B cell (primary cell): ENCODE results near the gene DNAH11. TPM values are rescaled to one million over a fixed set of nuclear protein-coding genes. Genes with fewer than 3 reads are reported as not detected.

ENCODE experiments used
- ATAC-seq: fragments of 200-7000 bp; cut with Tn5 transposase; one replicate; pipeline ENCODE4 v1.10.0; 2021; ENCODE audit warnings: low read depth, mild to moderate bottlenecking, moderate number of reproducible peaks, moderate library complexity
- CTCF ChIA-PET: fragments of 350-600 bp; sonication (Branson Sonifier 250); formaldehyde crosslinking; loops from one replicate; lab custom pipeline; 2021; ENCODE audit warnings: antibody characterized with exemption, inconsistent platforms; lab: Charles Lee
- POLR2A ChIA-PET: fragments of 350-600 bp; sonication (Branson Sonifier 250); formaldehyde crosslinking; loops from one replicate; lab custom pipeline; 2021; ENCODE audit warnings: antibody characterized with exemption; lab: Charles Lee
- DNase-seq: peaks from one replicate; pipeline ENCODE4 v3.0.0; 2013
- H2AFZ ChIP-seq: 2 replicates; pipeline ENCODE4 v1.6.1; 2012; ENCODE audit warnings: mild to moderate bottlenecking, low read depth, low read length; ENCODE audit not compliant: insufficient read depth, poor library complexity, severe bottlenecking
- H3K27ac ChIP-seq, 2 donors: 1 replicate in 1 of 2; 2 replicates in 1 of 2; pipeline ENCODE4 v1.5.1; 2012 to 2013; ENCODE audit warnings: low read length in 2 of 2, mild to moderate bottlenecking in 2 of 2, moderate library complexity in 1 of 2
- H3K27me3 ChIP-seq, 4 experiments: fragments of 200-600 bp in 1 of 4; sonication (generic) in 1 of 4; replicated peaks in 1 of 4; 1 replicate in 2 of 4; 2 replicates in 2 of 4; pipeline versions ENCODE4 v1.6.1 to v1.7.0; 2013 to 2016; ENCODE audit warnings: low read length in 3 of 4, mild to moderate bottlenecking in 2 of 4, mixed read lengths in 1 of 4, moderate library complexity in 1 of 4; ENCODE audit not compliant: insufficient read depth in 4 of 4, control insufficient read depth in 3 of 4; ENCODE audit errors: control extremely low read depth in 1 of 4
- H3K36me3 ChIP-seq, 2 experiments: replicated peaks in 1 of 2; 1 replicate in 1 of 2; 2 replicates in 1 of 2; pipeline versions ENCODE4 v1.6.1 to v1.7.1; 2013; ENCODE audit warnings: low read length in 1 of 2; ENCODE audit not compliant: insufficient read depth in 2 of 2, control insufficient read depth in 1 of 2; ENCODE audit errors: control extremely low read depth in 1 of 2, extremely low read depth in 1 of 2
- H3K4me1 ChIP-seq, 2 donors: fragments of 200-600 bp in 1 of 2; sonication (generic) in 1 of 2; 1 replicate in 1 of 2; 2 replicates in 1 of 2; pipeline versions ENCODE4 v1.5.1 to v1.6.1; 2013 to 2017; ENCODE audit warnings: low read length in 2 of 2; ENCODE audit not compliant: control insufficient read depth in 2 of 2, insufficient read depth in 2 of 2
- H3K4me2 ChIP-seq: replicated peaks from 2 replicates; pipeline ENCODE3; 2012; ENCODE audit warnings: mild to moderate bottlenecking, low read depth, low read length; ENCODE audit not compliant: poor library complexity, severe bottlenecking
- H3K4me3 ChIP-seq, 5 experiments: fragments of 200-600 bp in 1 of 5; sonication (generic) in 1 of 5; 1 replicate in 3 of 5; 2 replicates in 2 of 5; pipeline versions ENCODE4 v1.5.1 to v1.7.0; 2011 to 2016; ENCODE audit warnings: low read length in 4 of 5, mild to moderate bottlenecking in 4 of 5, low read depth in 2 of 5, control low read depth in 1 of 5, moderate library complexity in 1 of 5; ENCODE audit not compliant: insufficient read depth in 1 of 5; ENCODE audit errors: control extremely low read depth in 1 of 5, extremely low read depth in 1 of 5
- H3K79me2 ChIP-seq: fragments of 200-600 bp; sonication (generic); one replicate; pipeline ENCODE4 v1.6.0; 2016; ENCODE audit warnings: low read length; ENCODE audit not compliant: control insufficient read depth, insufficient read depth
- H3K9ac ChIP-seq: fragments of 200-600 bp; sonication (generic); 2 replicates; pipeline ENCODE4 v1.6.1; 2017; ENCODE audit warnings: mild to moderate bottlenecking, low read length, moderate library complexity
- H3K9me3 ChIP-seq, 3 donors: one replicate each; pipeline versions ENCODE4 v1.6.1 to v1.7.1; 2013; ENCODE audit warnings: low read length in 2 of 3; ENCODE audit not compliant: control insufficient read depth in 2 of 3, insufficient read depth in 1 of 3; ENCODE audit errors: control extremely low read depth in 1 of 3
- H4K20me1 ChIP-seq: 2 replicates; pipeline ENCODE4 v1.6.0; 2012; ENCODE audit warnings: mild to moderate bottlenecking, low read length; ENCODE audit not compliant: insufficient read depth, control insufficient read depth, poor library complexity, severe bottlenecking
- H3K27ac Mint-ChIP-seq: one replicate; pipeline ENCODE4 v1.8.0; 2021; ENCODE audit warnings: mixed read lengths
- H3K27me3 Mint-ChIP-seq: one replicate; pipeline ENCODE4 v1.8.0; 2021; ENCODE audit warnings: mixed read lengths
- H3K4me1 Mint-ChIP-seq: one replicate; pipeline ENCODE4 v1.8.0; 2021; ENCODE audit warnings: mixed read lengths
- H3K4me3 Mint-ChIP-seq: one replicate; pipeline ENCODE4 v1.8.0; 2021; ENCODE audit warnings: mixed read lengths
- H3K9me3 Mint-ChIP-seq: one replicate; pipeline ENCODE4 v1.8.0; 2022; ENCODE audit warnings: mixed read lengths; ENCODE audit not compliant: insufficient read depth
- EZH2 ChIP-seq: IDR thresholded peaks from 2 replicates; pipeline ENCODE4 v1.6.1; 2012; ENCODE audit warnings: borderline replicate concordance, low read depth, mild to moderate bottlenecking, moderate library complexity, low read length; ENCODE audit not compliant: insufficient read depth, poor library complexity, severe bottlenecking
- WGBS: methylation state at CpG from one replicate; pipeline ENCODE4 v1.1.5; 2013; ENCODE audit warnings: missing lambda C conversion rate; ENCODE audit not compliant: insufficient coverage; 5-methylcytosine and 5-hydroxymethylcytosine counted together
- intact Hi-C: fragments of 100-400 bp; cut with micrococcal nuclease; formaldehyde crosslinking; loops from one replicate; pipeline ENCODE4 v1.10.0; 2022
- polyA plus RNA-seq: library from polyadenylated mRNA; depleted of rRNA; stranded (reverse); fragments of >200 nt; gene quantifications from 2 replicates; pipeline ENCODE4 v1.2.3, GENCODE V29; 2012
- total RNA-seq, 2 donors: library from RNA; stranded (reverse); fragments of 120-200 nt in 1 of 2; gene quantifications; 1 replicate in 1 of 2; 2 replicates in 1 of 2; pipeline versions ENCODE4 v1.2.3 to v1.2.4, GENCODE V29; 2013 to 2022
- TF ChIP-seq, protein P1 (sequence below): fragments of 200-600 bp; IDR thresholded peaks from one replicate; pipeline ENCODE4 v1.8.0; 2022; ENCODE audit warnings: antibody characterized with exemption, mild to moderate bottlenecking

Gene DNAH11
- total and polyA plus RNA-seq, 2 donors (not counting 1 experiment from before 2014, with no cell fraction given): not detected

GRCh38 chr7:21722371-21722770 lies 179.5 kb downstream of the DNAH11 start:
- Histone ChIP-seq H4K20me1 (no peaks in the 10 kb centered on the region), H3K4me2 (no peak overlapping the region), H3K4me1 (no peaks in the 10 kb centered on the region), H3K9me3 (no peaks in the 10 kb centered on the region), H3K9ac (no peak overlapping the region), H3K36me3 (no peaks in the 10 kb centered on the region), H3K27me3 (no peaks in the 10 kb centered on the region), H2AFZ (no peak overlapping the region), H3K4me3 (no peak overlapping the region), H3K79me2 (no peaks in the 10 kb centered on the region), H3K27ac (no peak overlapping the region)
- DNase-seq (no peak), ATAC-seq (no peak)
- Mint-ChIP-seq H3K27me3 (peaks cover 9% of the 10 kb centered on the region), H3K9me3 (no peaks in the 10 kb centered on the region), H3K4me1 (no peaks in the 10 kb centered on the region), H3K4me3 (no peak overlapping the region), H3K27ac (no peak overlapping the region)
- WGBS: no CpG with 5 or more reads among the region's 4 CpGs
- ChIA-PET CTCF (no interaction called here), POLR2A (no interaction called here)
- intact Hi-C loops: no loop called here
- no peak for TF ChIP-seq EZH2
- TF ChIP-seq, protein P1, sequence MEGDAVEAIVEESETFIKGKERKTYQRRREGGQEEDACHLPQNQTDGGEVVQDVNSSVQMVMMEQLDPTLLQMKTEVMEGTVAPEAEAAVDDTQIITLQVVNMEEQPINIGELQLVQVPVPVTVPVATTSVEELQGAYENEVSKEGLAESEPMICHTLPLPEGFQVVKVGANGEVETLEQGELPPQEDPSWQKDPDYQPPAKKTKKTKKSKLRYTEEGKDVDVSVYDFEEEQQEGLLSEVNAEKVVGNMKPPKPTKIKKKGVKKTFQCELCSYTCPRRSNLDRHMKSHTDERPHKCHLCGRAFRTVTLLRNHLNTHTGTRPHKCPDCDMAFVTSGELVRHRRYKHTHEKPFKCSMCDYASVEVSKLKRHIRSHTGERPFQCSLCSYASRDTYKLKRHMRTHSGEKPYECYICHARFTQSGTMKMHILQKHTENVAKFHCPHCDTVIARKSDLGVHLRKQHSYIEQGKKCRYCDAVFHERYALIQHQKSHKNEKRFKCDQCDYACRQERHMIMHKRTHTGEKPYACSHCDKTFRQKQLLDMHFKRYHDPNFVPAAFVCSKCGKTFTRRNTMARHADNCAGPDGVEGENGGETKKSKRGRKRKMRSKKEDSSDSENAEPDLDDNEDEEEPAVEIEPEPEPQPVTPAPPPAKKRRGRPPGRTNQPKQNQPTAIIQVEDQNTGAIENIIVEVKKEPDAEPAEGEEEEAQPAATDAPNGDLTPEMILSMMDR: peak; percentile 33

DNA sequence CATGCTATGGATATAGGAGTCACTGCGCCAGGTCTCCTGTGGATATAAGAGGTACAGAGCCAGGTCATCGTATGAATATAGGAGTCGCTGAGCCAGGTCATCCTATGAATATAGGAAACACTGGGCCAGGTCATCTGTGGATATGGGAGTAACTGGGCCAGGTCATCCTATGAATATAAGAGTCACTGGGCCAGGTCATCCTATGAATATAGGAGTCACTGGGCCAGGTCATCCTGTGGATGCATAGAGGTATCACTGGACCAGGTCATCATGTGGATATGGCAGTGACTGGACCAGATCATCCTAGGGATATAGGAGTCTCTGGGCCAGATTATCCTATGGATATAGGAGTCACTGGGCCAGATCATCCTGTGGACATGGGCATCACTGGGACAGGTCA lies 181.7 kb downstream of the DNAH11 start:
- intact Hi-C loops: no loop called here
- H3K4me3 Mint-ChIP-seq: no peak overlapping the region
- no peaks in the 10 kb centered on the region for H3K27me3 ChIP-seq
- ChIA-PET POLR2A (no interaction called here), CTCF (no interaction called here)
- 88% methylated on average over 2 of the region's 3 CpGs for WGBS
- no peaks in the 10 kb centered on the region for H3K4me1 ChIP-seq
- no peak overlapping the region for H3K27ac Mint-ChIP-seq
- H2AFZ ChIP-seq: no peak overlapping the region
- H3K9me3 Mint-ChIP-seq: no peaks in the 10 kb centered on the region
- H3K27ac ChIP-seq: no peak overlapping the region
- no peaks in the 10 kb centered on the region for H4K20me1 ChIP-seq
- H3K9me3 ChIP-seq: no peaks in the 10 kb centered on the region
- TF ChIP-seq, protein P1: no peak
- no peak for TF ChIP-seq EZH2
- H3K79me2 ChIP-seq: no peaks in the 10 kb centered on the region
- H3K4me3 ChIP-seq: no peak overlapping the region
- H3K36me3 ChIP-seq: no peaks in the 10 kb centered on the region
- peaks cover 13% of the 10 kb centered on the region for H3K27me3 Mint-ChIP-seq
- H3K9ac ChIP-seq: no peak overlapping the region
- no peak overlapping the region for H3K4me2 ChIP-seq
- ATAC-seq (no peak), DNase-seq (no peak)
- H3K4me1 Mint-ChIP-seq: no peaks in the 10 kb centered on the region
